GM18867 (cell line): ENCODE measurements around the gene ZNF837.
A peak's percentile ranks its signal among the peaks of the same experiment; 100 is the strongest.
"Not testable (repeated sequence)": the region's sequence is repeated elsewhere in the genome, so short reads cannot be mapped to it uniquely, and the experiment has no call there.

Experiments used
- ATAC-seq: cut with Tn5 transposase; IDR thresholded peaks from one replicate; pipeline ENCODE4 v1.9.1; 2021; ENCODE audit warnings: mild to moderate bottlenecking, moderate library complexity; ENCODE audit not compliant: unreplicated experiment

ZNF837 gene

GRCh38 chr19:58351990-58352755 is 28.7 kb downstream of the ZNF837 start:
- no peak for ATAC-seq

- ATAC-seq = no peak
Observed at GRCh38 chr19:58351558-58351878, 29.3 kb downstream of the ZNF837 start.

- ATAC-seq = no peak
Observed at GRCh38 chr19:58350871-58351557, 29.8 kb downstream of the ZNF837 start.

- ATAC-seq = no peak
Observed at GRCh38 chr19:58350001-58350861, 30.6 kb downstream of the ZNF837 start.

GRCh38 chr19:58349590-58349989 is 31.2 kb downstream of the ZNF837 start:
- ATAC-seq = no peak

GRCh38 chr19:58348080-58348479 is 32.8 kb downstream of the ZNF837 start:
- not testable (repeated sequence) for ATAC-seq

GRCh38 chr19:58346961-58347929 is 33.6 kb downstream of the ZNF837 start:
- ATAC-seq = peak; percentile 89

GRCh38 chr19:58345558-58345957 is 35.3 kb downstream of the ZNF837 start:
- no peak for ATAC-seq

- no peak for ATAC-seq
Observed at GRCh38 chr19:58338825-58339558, 41.8 kb downstream of the ZNF837 start.

GRCh38 chr19:58338336-58338735 is 42.5 kb downstream of the ZNF837 start:
- no peak for ATAC-seq

GRCh38 chr19:58336820-58337219 is 44.0 kb downstream of the ZNF837 start:
- ATAC-seq = no peak

GRCh38 chr19:58336216-58336615 is 44.6 kb downstream of the ZNF837 start:
- no peak for ATAC-seq

GRCh38 chr19:58335630-58336029 is 45.2 kb downstream of the ZNF837 start:
- ATAC-seq = no peak

- ATAC-seq = no peak
Observed at GRCh38 chr19:58334691-58335249, 46.1 kb downstream of the ZNF837 start.

- ATAC-seq = no peak
Observed at GRCh38 chr19:58332697-58333096, 48.1 kb downstream of the ZNF837 start.

GRCh38 chr19:58330458-58330857 is 50.4 kb downstream of the ZNF837 start:
- no peak for ATAC-seq

- ATAC-seq = no peak
Observed at GRCh38 chr19:58328999-58329398, 51.8 kb downstream of the ZNF837 start.

GRCh38 chr19:58326914-58327726 is 53.7 kb downstream of the ZNF837 start, which contains the start of gene ZSCAN22:
TSS of gene ZSCAN22 (plus strand) at chr19:58326994. CDS start at chr19:58334803, 7,809 bp downstream.
- ATAC-seq = peak; percentile 82
